T-cell (primary cell): ENCODE data around the gene CLSTN2. TPM values are rescaled to one million over a fixed set of nuclear protein-coding genes. Genes with fewer than 3 reads are reported as not detected.

Experiments
- ATAC-seq, 4 experiments: fragments of 200-7000 bp in 3 of 4; fragments of 150-1000 bp in 1 of 4; cut with Tn5 transposase; replicated peaks in 1 of 4; 1 replicate in 3 of 4; 2 replicates in 1 of 4; pipeline ENCODE4 v1.10.0; 2021; ENCODE audit warnings: moderate library complexity in 3 of 4, mild to moderate bottlenecking in 2 of 4, moderate number of reproducible peaks in 1 of 4
- CTCF ChIA-PET, 2 donors: fragments of 300-600 bp; sonication (Branson Sonifier 250); formaldehyde crosslinking; loops; one replicate each; lab custom pipeline; 2022; ENCODE audit warnings: antibody characterized with exemption in 2 of 2; lab: Charles Lee
- POLR2A ChIA-PET, 2 donors: fragments of 300-600 bp; sonication (Branson Sonifier 250); formaldehyde crosslinking; loops; one replicate each; lab custom pipeline; 2022; ENCODE audit warnings: antibody characterized with exemption in 2 of 2; lab: Charles Lee
- DNase-seq, 35 experiments: peaks; one replicate each; pipeline versions ENCODE4 v3.0.0 to v3.0.0-alpha.2; 2013 to 2023
- H3K27ac ChIP-seq: one replicate; pipeline ENCODE4 v1.5.1; 2013; ENCODE audit warnings: low read length
- H3K27me3 ChIP-seq, 2 experiments: replicated peaks in 1 of 2; 1 replicate in 1 of 2; 2 replicates in 1 of 2; pipeline versions ENCODE4 v1.6.1 to v1.7.0; 2013; ENCODE audit warnings: low read length in 1 of 2, mixed read lengths in 1 of 2; ENCODE audit not compliant: control insufficient read depth in 2 of 2, insufficient read depth in 2 of 2; ENCODE audit errors: extremely low read depth in 1 of 2
- H3K36me3 ChIP-seq, 2 donors: 1 replicate in 1 of 2; 2 replicates in 1 of 2; pipeline versions ENCODE4 v1.6.1 to v1.7.0; 2013; ENCODE audit warnings: low read length in 1 of 2; ENCODE audit not compliant: control insufficient read depth in 2 of 2, insufficient read depth in 1 of 2; ENCODE audit errors: extremely low read depth in 1 of 2
- H3K4me1 ChIP-seq, 2 experiments: 1 replicate in 1 of 2; 2 replicates in 1 of 2; pipeline versions ENCODE4 v1.6.1 to v1.7.0; 2013; ENCODE audit warnings: low read length in 2 of 2, mixed read lengths in 1 of 2; ENCODE audit not compliant: insufficient read depth in 2 of 2, control insufficient read depth in 1 of 2; ENCODE audit errors: extremely low read depth in 1 of 2
- H3K4me3 ChIP-seq, 2 donors: 1 replicate in 1 of 2; 2 replicates in 1 of 2; pipeline versions ENCODE4 v1.5.1 to v1.7.0; 2013; ENCODE audit warnings: mild to moderate bottlenecking in 2 of 2, low read length in 1 of 2, moderate library complexity in 1 of 2; ENCODE audit not compliant: control insufficient read depth in 1 of 2; ENCODE audit errors: extremely low read depth in 1 of 2
- H3K9me3 ChIP-seq: 2 replicates; pipeline ENCODE4 v1.7.0; 2013
- H3K27ac Mint-ChIP-seq, 2 donors: one replicate each; pipeline ENCODE4 v1.8.0; 2020 to 2021; ENCODE audit warnings: mild to moderate bottlenecking in 2 of 2, mixed read lengths in 2 of 2
- H3K27me3 Mint-ChIP-seq, 2 donors: one replicate each; pipeline ENCODE4 v1.8.0; 2021 to 2022; ENCODE audit warnings: mixed read lengths in 2 of 2
- H3K36me3 Mint-ChIP-seq: one replicate; pipeline ENCODE4 v1.8.0; 2021; ENCODE audit warnings: mixed read lengths
- H3K4me1 Mint-ChIP-seq, 3 donors: one replicate each; pipeline ENCODE4 v1.8.0; 2020 to 2022; ENCODE audit warnings: mixed read lengths in 3 of 3, mild to moderate bottlenecking in 1 of 3
- H3K4me3 Mint-ChIP-seq, 3 donors: one replicate each; pipeline ENCODE4 v1.8.0; 2020 to 2022; ENCODE audit warnings: mild to moderate bottlenecking in 3 of 3, mixed read lengths in 3 of 3, moderate library complexity in 3 of 3
- H3K9me3 Mint-ChIP-seq, 3 donors: one replicate each; pipeline ENCODE4 v1.8.0; 2020 to 2022; ENCODE audit warnings: mixed read lengths in 3 of 3
- WGBS: methylation state at CpG from one replicate; pipeline ENCODE4 v1.1.5; 2013; ENCODE audit warnings: missing lambda C conversion rate; ENCODE audit not compliant: insufficient coverage; 5-methylcytosine and 5-hydroxymethylcytosine counted together
- total RNA-seq, 35 experiments: library from RNA in 6 of 35; stranded (reverse) in 6 of 35; fragments of 120-200 nt in 1 of 35; gene quantifications; one replicate each; pipeline versions ENCODE4 v1.2.1 to v1.2.4 and lab custom pipeline; 2013 to 2026

CLSTN2 gene
- total RNA-seq, 5 donors from 2014 or later (not counting 1 experiment from before 2014, with no cell fraction given): under 0.01 to 0.12 (median 0.03) TPM; not detected in 2

DNA sequence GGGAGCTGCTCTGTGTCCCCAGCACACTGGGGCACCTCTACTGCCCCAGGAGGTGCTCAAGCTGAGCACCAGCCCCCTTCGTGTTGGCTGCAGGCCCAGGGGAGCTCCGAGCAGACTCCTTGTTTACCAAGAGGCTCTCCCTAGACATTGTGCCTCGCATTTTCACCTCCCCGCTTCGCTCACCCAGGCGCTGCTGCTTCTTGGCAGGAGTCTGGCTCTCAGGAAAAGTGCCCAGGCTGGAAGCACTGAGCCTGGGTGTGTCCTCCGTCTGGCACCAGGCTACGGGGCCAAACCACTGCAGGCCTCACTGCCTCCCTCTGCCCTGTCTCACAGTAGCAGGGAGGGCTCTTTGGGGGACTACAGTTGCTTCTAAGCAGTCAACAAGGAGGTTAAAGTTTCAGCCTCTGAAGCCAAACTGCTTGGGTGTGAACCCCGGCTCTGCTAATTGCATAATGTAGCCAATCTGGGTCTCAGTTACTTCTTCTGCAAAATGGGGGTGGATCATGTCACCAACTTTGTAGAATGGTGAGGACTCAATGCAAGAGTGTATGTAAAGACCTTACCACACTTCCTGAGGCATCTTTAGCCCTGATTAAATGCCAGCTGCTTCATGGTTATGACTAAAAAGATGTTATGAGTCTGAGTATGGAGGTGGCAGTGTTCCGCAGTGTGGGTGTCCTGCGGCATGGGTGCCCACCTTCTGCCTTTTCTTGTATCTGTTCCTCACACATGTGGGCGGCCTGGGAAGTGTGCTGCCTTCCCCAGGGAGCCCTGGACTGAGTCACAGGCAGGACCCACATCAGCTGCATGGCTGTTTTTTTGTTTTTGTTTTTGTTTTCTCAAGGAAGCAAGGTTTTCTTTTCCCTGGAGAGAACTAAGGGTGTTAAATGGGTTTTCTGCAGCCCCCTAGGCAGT is 88.9 kb downstream of the CLSTN2 start:
- Histone ChIP-seq H3K27ac (no peak overlapping the region), H3K4me3 (no peak overlapping the region), H3K4me1 (no peaks in the 10 kb centered on the region), H3K9me3 (no peaks in the 10 kb centered on the region), H3K36me3 (no peaks in the 10 kb centered on the region), H3K27me3 (peaks cover 0 to 4% of the 10 kb centered on the region in 2 experiments)
- H3K36me3 Mint-ChIP-seq: no peaks in the 10 kb centered on the region
- CTCF ChIA-PET: no interaction called here
- POLR2A ChIA-PET: no interaction called here
- H3K4me3 Mint-ChIP-seq: no peak overlapping the region
- ATAC-seq (no peak), DNase-seq (no peak)
- H3K27ac Mint-ChIP-seq: no peak overlapping the region
- H3K4me1 Mint-ChIP-seq: no peaks in the 10 kb centered on the region
- no peaks in the 10 kb centered on the region for H3K9me3 Mint-ChIP-seq
- 61% methylated on average over 8 of the region's 12 CpGs for WGBS
- peaks cover 0 to 12% of the 10 kb centered on the region in 2 donors for H3K27me3 Mint-ChIP-seq

DNA sequence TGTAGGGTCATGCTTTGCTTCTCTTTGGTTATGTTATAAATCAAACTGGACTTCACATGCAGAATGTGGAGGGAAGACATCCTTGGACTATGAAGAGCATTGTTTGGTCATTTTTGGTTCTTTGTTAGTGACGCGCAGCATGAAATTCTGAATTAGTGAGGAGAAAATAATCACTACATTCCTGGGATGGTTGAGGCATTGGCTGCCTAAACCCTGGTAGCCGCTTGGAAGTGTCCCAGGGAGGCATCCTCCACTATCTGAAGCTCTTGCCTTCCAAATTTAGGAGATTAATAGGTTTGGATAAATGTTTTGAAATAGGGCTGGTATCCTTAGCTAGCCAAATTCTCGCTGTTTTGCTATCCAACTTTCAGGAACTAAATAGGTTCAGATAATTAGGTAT is 96.2 kb downstream of the CLSTN2 start:
- peaks cover 0 to 8% of the 10 kb centered on the region in 2 donors for H3K27me3 Mint-ChIP-seq
- ATAC-seq (no peak), DNase-seq (no peak)
- H3K36me3 Mint-ChIP-seq: no peaks in the 10 kb centered on the region
- Histone ChIP-seq H3K36me3 (no peaks in the 10 kb centered on the region), H3K4me1 (no peaks in the 10 kb centered on the region), H3K27ac (no peak overlapping the region), H3K4me3 (no peak overlapping the region), H3K9me3 (no peaks in the 10 kb centered on the region), H3K27me3 (peaks cover 0 to 3% of the 10 kb centered on the region in 2 experiments)
- no CpG with 5 or more reads among the region's 4 CpGs for WGBS
- no peak overlapping the region for H3K27ac Mint-ChIP-seq
- no peaks in the 10 kb centered on the region for H3K9me3 Mint-ChIP-seq
- H3K4me3 Mint-ChIP-seq: no peak overlapping the region
- H3K4me1 Mint-ChIP-seq: no peaks in the 10 kb centered on the region
- POLR2A ChIA-PET: no interaction called here
- CTCF ChIA-PET: no interaction called here

DNA sequence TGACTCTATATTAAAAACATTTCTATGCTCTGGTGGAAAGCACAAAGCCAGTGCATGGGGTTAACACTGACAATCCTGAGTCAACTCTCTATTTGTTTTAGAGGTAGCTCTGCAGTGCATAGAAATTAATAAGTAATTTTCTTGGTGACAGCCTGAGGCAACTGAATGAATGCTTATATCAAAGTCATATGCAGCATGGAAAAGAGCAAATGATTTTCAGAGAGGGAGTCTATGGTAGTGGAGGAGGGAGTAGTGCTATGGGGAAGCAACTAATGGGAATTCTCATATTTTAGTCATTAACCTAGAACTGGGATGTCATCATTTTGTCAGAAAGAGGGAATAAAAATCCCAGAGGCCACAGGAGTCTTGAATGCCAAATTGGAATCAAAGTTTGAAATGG is 99.1 kb downstream of the CLSTN2 start:
- no peaks in the 10 kb centered on the region for H3K36me3 Mint-ChIP-seq
- H3K27me3 Mint-ChIP-seq: peaks cover 0 to 4% of the 10 kb centered on the region in 2 donors
- Histone ChIP-seq H3K9me3 (no peaks in the 10 kb centered on the region), H3K27me3 (peaks cover 0 to 3% of the 10 kb centered on the region in 2 experiments), H3K36me3 (no peaks in the 10 kb centered on the region), H3K4me1 (no peaks in the 10 kb centered on the region), H3K27ac (no peak overlapping the region), H3K4me3 (no peak overlapping the region)
- H3K27ac Mint-ChIP-seq: no peak overlapping the region
- no peaks in the 10 kb centered on the region for H3K4me1 Mint-ChIP-seq
- DNase-seq: no peak
- no peaks in the 10 kb centered on the region for H3K9me3 Mint-ChIP-seq
- no peak overlapping the region for H3K4me3 Mint-ChIP-seq
- no peak for ATAC-seq
- POLR2A ChIA-PET: no interaction called here
- CTCF ChIA-PET: no interaction called here

DNA sequence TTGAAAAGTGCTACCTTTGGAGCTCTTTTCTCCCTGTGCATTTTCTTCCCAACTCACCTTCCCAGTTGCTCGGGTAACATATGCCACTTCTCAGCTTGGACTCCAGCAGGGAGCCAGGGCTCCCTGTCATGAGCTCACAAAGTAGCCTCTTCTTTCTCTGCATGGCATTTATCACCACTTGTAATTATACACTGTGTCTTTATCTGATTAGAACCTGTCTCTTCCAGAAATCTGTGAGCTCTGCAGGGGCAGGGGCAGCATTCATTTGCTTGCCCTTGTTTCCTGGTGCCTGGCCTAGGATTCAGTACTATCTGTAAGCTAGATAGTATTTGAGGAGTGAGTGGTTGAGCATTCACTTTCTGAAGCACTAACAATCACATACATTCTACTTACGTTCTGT is 100.9 kb downstream of the CLSTN2 start:
- ChIA-PET CTCF (no interaction called here), POLR2A (no interaction called here)
- WGBS: 14% methylated on average over 1 of the region's 2 CpGs
- Histone ChIP-seq H3K4me1 (no peaks in the 10 kb centered on the region), H3K4me3 (no peak overlapping the region), H3K27me3 (peaks cover 0 to 3% of the 10 kb centered on the region in 2 experiments), H3K9me3 (no peaks in the 10 kb centered on the region), H3K27ac (no peak overlapping the region), H3K36me3 (no peaks in the 10 kb centered on the region)
- Mint-ChIP-seq H3K27ac (no peak overlapping the region), H3K9me3 (no peaks in the 10 kb centered on the region), H3K4me1 (no peaks in the 10 kb centered on the region), H3K36me3 (no peaks in the 10 kb centered on the region), H3K27me3 (peaks cover 0 to 7% of the 10 kb centered on the region in 2 donors), H3K4me3 (no peak overlapping the region)
- ATAC-seq (no peak), DNase-seq (no peak)

DNA sequence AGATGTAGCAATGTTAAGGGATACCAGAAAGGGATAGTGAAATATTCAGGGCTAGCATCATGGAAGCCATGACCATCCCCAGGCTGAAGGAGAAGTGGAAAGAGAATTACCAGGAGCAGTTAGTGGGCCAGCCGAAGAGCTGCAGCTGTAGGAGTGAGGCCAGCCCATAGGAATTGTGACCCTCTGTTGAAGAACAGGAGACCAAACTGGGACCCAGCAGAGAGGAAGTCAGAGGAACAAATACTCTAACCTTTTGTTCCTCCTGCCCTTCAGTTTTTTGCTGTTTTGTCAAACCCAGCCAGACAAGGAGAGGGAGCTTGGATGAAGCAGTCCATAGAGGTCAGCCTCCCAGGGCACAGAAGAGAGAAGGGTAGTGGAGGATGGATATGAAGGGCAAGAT is 115.4 kb downstream of the CLSTN2 start:
- Mint-ChIP-seq H3K36me3 (no peaks in the 10 kb centered on the region), H3K27ac (no peak overlapping the region), H3K4me3 (no peak overlapping the region), H3K27me3 (peaks cover 4 to 22% of the 10 kb centered on the region in 2 donors), H3K4me1 (no peaks in the 10 kb centered on the region), H3K9me3 (peaks cover 0 to 5% (median 0%) of the 10 kb centered on the region in 3 donors)
- Histone ChIP-seq H3K4me3 (no peak overlapping the region), H3K27me3 (peaks cover 0 to 12% of the 10 kb centered on the region in 2 experiments), H3K9me3 (no peaks in the 10 kb centered on the region), H3K36me3 (no peaks in the 10 kb centered on the region), H3K27ac (no peak overlapping the region), H3K4me1 (no peaks in the 10 kb centered on the region)
- no peak for ATAC-seq
- ChIA-PET CTCF (no interaction called here), POLR2A (no interaction called here)
- no peak for DNase-seq
- 88% methylated on average over 1 of the region's 1 CpG for WGBS

DNA sequence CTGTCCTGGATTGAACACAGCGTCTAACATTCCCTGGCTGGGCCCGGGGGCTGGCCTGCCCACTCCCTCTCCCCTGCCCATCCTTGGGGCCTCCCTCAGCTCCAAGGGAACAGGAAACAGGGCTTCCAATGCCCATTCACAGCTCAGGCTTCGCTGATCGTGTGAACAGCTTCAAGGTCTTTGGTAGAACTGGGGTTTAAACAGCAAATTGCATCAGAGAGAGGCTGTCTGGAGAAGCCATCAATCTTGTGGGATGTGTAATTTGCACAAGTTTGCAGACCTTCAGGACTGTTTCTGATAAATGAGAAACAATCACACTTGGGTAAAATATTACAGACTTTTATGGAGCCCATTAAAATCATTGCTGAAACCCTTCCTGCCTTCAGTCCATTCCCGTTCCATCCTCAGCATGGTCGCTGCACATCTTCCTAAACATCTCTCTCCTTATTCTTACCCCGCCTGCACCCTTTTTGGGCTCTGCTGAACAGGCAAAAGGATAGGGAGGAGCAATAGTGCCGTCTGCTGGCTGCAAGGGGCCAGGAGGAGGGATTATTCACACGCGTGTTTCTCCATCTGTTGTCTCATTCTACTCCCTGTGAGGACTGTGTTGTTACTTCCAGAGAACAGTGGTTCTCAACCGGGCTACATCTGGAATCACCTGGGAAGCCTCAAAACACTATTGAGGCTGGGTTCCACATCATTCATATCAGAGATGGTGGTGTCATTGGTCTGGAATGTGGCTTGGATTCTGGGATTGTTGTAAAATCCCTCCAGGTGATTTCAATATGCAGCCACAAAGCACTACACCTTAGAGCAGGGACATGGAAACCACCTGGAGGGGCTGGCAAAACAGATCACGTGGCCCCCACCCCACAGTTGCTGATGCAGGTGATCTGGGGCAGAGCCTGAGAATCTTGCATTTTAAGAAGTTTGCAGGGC is 116.3 kb downstream of the CLSTN2 start:
- WGBS: 43% methylated on average over 6 of the region's 12 CpGs
- DNase-seq (no peak), ATAC-seq (no peak)
- no peak overlapping the region for H3K27ac ChIP-seq
- no peaks in the 10 kb centered on the region for H3K4me1 ChIP-seq
- Mint-ChIP-seq H3K36me3 (no peaks in the 10 kb centered on the region), H3K4me3 (no peak overlapping the region), H3K9me3 (no peaks in the 10 kb centered on the region), H3K4me1 (no peaks in the 10 kb centered on the region), H3K27ac (no peak overlapping the region), H3K27me3 (peaks cover 4 to 21% of the 10 kb centered on the region in 2 donors)
- ChIA-PET POLR2A (no interaction called here), CTCF (no interaction called here)
- no peaks in the 10 kb centered on the region for H3K36me3 ChIP-seq
- peaks cover 0 to 12% of the 10 kb centered on the region in 2 experiments for H3K27me3 ChIP-seq
- H3K4me3 ChIP-seq: no peak overlapping the region
- no peaks in the 10 kb centered on the region for H3K9me3 ChIP-seq
